ENCODE data around the gene BRICD5. TPM values are rescaled to one million over a fixed set of nuclear protein-coding genes. Genes with fewer than 3 reads are reported as not detected.

Gene BRICD5
- total and polyA plus RNA-seq, 2 experiments from 2014 or later, result 6.2 to 9.9 TPM

DNA sequence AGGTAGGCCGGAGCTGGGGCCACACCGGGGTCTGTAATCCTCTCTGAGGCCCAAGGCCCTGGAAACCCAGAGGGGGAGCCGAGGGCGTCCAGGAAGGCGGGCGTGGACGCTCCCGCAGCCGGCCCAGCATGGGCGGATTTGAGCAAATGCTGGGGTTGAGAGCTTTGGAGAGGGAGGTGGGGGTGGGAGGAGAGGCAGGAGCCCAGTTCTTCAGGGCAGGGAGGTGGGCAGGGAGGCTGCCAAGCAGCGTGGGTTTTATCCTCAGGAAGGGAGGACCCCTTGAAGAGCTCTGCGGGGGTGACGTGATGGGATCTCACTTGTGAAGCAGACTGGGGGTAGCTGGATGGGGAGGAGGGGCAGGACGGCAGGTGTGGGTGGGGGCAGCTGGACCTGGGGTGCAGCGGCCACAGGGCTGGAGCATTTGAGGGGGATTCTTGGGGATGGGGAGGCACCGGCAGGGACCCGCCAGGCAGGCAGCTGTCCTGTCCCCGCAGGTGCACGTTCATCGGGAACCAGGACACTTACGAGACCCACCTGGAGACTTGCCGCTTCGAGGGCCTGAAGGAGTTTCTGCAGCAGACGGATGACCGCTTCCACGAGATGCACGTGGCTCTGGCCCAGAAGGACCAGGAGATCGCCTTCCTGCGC, 37.9 kb downstream of the BRICD5 start:
- no peaks in the 10 kb centered on the region for H3K36me3 ChIP-seq (replicated peaks; ENCODE audit: insufficient read depth, low read depth)
- WGBS (ENCODE audit: low lambda C conversion rate, missing lambda C conversion rate), result 98% methylated on average over 28 of the region's 29 CpGs

DNA sequence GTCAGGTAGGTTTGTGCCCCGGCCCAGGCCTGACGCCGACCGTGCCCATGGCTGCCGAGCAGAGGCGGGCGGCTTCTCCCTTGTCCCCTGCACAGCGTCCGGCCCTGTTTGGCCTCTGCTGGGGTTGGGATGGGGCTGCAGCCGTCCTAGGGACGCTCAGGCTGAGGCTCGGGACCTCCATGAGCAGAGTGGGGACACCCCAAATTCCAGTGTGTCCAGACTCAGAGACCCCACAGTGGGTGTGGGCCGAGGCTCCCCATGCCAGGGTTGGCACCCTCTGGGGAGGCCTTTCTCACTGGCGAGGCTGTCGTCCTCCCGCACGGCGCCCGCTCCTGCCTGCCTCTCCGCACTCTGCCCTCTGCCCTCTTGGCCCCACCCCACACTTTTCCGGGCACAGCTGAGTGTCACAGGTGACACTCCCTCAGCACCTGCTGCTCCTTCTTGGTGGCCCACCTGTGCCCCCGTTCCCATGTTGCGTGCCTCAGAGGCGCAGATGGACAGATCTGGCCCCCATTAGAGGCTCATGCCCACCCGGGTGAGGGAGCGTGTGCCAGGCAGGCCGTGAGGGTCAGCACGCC, 39.0 kb downstream of the BRICD5 start:
- H3K27me3 ChIP-seq, result no peaks in the 10 kb centered on the region
- DNase-seq (ENCODE audit: low spot score), result no peak
- WGBS (ENCODE audit: low lambda C conversion rate, missing lambda C conversion rate), result 97% methylated on average over 27 of the region's 28 CpGs
- H2AFZ ChIP-seq, result no peak overlapping the region
- TF ChIP-seq EZH2phosphoT487 (IDR thresholded peaks at IDR 0.05; ENCODE audit: low read depth, severe bottlenecking, unreplicated experiment) (no peak), EZH2 (IDR thresholded peaks at IDR 0.05; ENCODE audit: borderline replicate concordance) (no peak)
- TF ChIP-seq, protein P1, sequence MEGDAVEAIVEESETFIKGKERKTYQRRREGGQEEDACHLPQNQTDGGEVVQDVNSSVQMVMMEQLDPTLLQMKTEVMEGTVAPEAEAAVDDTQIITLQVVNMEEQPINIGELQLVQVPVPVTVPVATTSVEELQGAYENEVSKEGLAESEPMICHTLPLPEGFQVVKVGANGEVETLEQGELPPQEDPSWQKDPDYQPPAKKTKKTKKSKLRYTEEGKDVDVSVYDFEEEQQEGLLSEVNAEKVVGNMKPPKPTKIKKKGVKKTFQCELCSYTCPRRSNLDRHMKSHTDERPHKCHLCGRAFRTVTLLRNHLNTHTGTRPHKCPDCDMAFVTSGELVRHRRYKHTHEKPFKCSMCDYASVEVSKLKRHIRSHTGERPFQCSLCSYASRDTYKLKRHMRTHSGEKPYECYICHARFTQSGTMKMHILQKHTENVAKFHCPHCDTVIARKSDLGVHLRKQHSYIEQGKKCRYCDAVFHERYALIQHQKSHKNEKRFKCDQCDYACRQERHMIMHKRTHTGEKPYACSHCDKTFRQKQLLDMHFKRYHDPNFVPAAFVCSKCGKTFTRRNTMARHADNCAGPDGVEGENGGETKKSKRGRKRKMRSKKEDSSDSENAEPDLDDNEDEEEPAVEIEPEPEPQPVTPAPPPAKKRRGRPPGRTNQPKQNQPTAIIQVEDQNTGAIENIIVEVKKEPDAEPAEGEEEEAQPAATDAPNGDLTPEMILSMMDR (IDR thresholded peaks at IDR 0.05; ENCODE audit: poor library complexity), result no peak
- no peaks in the 10 kb centered on the region for H3K79me2 ChIP-seq
- H3K36me3 ChIP-seq (replicated peaks; ENCODE audit: insufficient read depth, low read depth), result no peaks in the 10 kb centered on the region
- no peak overlapping the region for H3K4me3 ChIP-seq
- no peaks in the 10 kb centered on the region for H3K4me1 ChIP-seq (ENCODE audit: insufficient read depth)
- no peaks in the 10 kb centered on the region for H3K9me2 ChIP-seq (replicated peaks; ENCODE audit: insufficient read depth)
- H4K20me1 ChIP-seq (ENCODE audit: insufficient read depth, poor library complexity, severe bottlenecking), result no peaks in the 10 kb centered on the region
- no peak overlapping the region for H3K27ac ChIP-seq
- H3K9me3 ChIP-seq (ENCODE audit: low read depth), result no peaks in the 10 kb centered on the region
- no peak overlapping the region for H3K4me2 ChIP-seq

More for the DNA sequence above, 37.9 kb downstream of the BRICD5 start:
- no peaks in the 10 kb centered on the region for H3K27me3 ChIP-seq
- H3K9me3 ChIP-seq (ENCODE audit: low read depth), result no peaks in the 10 kb centered on the region
- no peaks in the 10 kb centered on the region for H4K20me1 ChIP-seq (ENCODE audit: insufficient read depth, poor library complexity, severe bottlenecking)
- H3K27ac ChIP-seq, result no peak overlapping the region
- DNase-seq (ENCODE audit: low spot score), result no peak
- no peaks in the 10 kb centered on the region for H3K4me1 ChIP-seq (ENCODE audit: insufficient read depth)
- H3K4me2 ChIP-seq, result no peak overlapping the region
- no peak overlapping the region for H2AFZ ChIP-seq
- no peak overlapping the region for H3K4me3 ChIP-seq
- H3K79me2 ChIP-seq, result no peaks in the 10 kb centered on the region
- H3K9me2 ChIP-seq (replicated peaks; ENCODE audit: insufficient read depth), result no peaks in the 10 kb centered on the region
- TF ChIP-seq EZH2 (IDR thresholded peaks at IDR 0.05; ENCODE audit: borderline replicate concordance) (no peak), EZH2phosphoT487 (IDR thresholded peaks at IDR 0.05; ENCODE audit: low read depth, severe bottlenecking, unreplicated experiment) (no peak)
- TF ChIP-seq, protein P1 (IDR thresholded peaks at IDR 0.05; ENCODE audit: poor library complexity), result no peak

DNA sequence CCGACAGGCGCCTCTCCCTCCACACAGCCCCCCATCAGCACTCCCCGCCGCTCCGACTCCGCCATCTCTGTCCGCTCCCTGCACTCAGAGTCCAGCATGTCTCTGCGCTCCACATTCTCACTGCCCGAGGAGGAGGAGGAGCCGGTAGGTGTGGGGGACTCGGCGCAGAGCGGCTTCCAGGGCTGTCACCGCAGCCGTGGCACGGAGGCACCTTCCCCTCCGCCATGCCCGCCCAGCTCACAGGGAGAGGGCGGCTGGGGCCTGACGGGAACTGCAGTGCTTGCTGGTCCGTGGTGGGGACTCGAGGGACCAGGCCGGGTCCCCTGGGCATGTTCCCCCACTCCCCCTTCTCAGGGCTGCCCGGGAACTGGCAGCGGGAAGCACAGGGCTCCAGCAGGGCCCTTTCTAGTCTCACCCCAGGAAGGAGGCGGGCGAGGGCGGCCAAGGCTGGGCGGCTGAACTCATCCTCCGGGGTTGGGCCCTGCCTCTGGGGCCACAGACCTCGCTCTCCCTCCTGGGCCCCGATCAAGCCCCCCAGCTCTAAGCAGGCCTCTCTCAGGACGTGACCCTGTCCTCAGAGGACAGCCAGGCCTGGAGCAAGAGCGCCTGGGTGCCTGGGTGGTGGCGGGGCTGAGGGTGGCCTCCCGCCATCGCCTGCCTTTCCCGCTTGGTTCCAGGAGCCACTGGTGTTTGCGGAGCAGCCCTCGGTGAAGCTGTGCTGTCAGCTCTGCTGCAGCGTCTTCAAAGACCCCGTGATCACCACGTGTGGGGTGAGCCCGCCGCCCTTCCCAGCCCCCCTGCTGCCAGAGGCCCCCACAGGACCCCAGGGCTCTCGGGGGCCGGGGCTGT, 39.9 kb downstream of the BRICD5 start:
- H3K4me2 ChIP-seq, result no peak overlapping the region
- H3K4me3 ChIP-seq, result no peak overlapping the region
- DNase-seq (ENCODE audit: low spot score), result no peak
- 98% methylated on average over 32 of the region's 47 CpGs for WGBS (ENCODE audit: low lambda C conversion rate, missing lambda C conversion rate)
- H3K4me1 ChIP-seq (ENCODE audit: insufficient read depth), result no peaks in the 10 kb centered on the region
- H3K9me3 ChIP-seq (ENCODE audit: low read depth), result no peaks in the 10 kb centered on the region
- H3K9me2 ChIP-seq (replicated peaks; ENCODE audit: insufficient read depth), result no peaks in the 10 kb centered on the region
- no peaks in the 10 kb centered on the region for H3K27me3 ChIP-seq
- H4K20me1 ChIP-seq (ENCODE audit: insufficient read depth, poor library complexity, severe bottlenecking), result no peaks in the 10 kb centered on the region
- H3K79me2 ChIP-seq, result no peaks in the 10 kb centered on the region
- H3K27ac ChIP-seq, result no peak overlapping the region
- no peaks in the 10 kb centered on the region for H3K36me3 ChIP-seq (replicated peaks; ENCODE audit: insufficient read depth, low read depth)
- TF ChIP-seq EZH2phosphoT487 (IDR thresholded peaks at IDR 0.05; ENCODE audit: low read depth, severe bottlenecking, unreplicated experiment) (no peak), EZH2 (IDR thresholded peaks at IDR 0.05; ENCODE audit: borderline replicate concordance) (no peak)
- TF ChIP-seq, protein P1 (IDR thresholded peaks at IDR 0.05; ENCODE audit: poor library complexity), result no peak
- H2AFZ ChIP-seq, result no peak overlapping the region
